Left colon (tissue), 2 donors: ENCODE measurements around the gene KLC1. TPM values are rescaled to one million over a fixed set of nuclear protein-coding genes. Genes with fewer than 3 reads are reported as not detected.
"Not testable (repeated sequence)": the region's sequence is repeated elsewhere in the genome, so short reads cannot be mapped to it uniquely, and the experiment has no call there.

Experiments used
- ATAC-seq: fragments of 200-7000 bp; cut with Tn5 transposase; one replicate; pipeline ENCODE4 v1.9.1; 2020; ENCODE audit warnings: mild to moderate bottlenecking, moderate library complexity
- DNase-seq, 2 donors: peaks; one replicate each; pipeline ENCODE4 v3.0.0-alpha.2; 2020
- intact Hi-C, 2 donors: fragments of 100-400 bp; cut with DNase I in 1 of 2; cut with micrococcal nuclease in 1 of 2; formaldehyde crosslinking; loops; one replicate each; pipeline versions ENCODE4 v1.11.2 to v1.14.0; 2022; cut with DNase I, micrococcal nuclease
- long read RNA-seq: library from polyadenylated mRNA; unstranded; transcript quantifications from one replicate; pipeline ENCODE4 v2.0.0, GENCODE V29; 2021
- total RNA-seq, 2 donors: library from RNA; stranded (reverse); fragmentation: NEBNext Ultra II Directional; extraction: Animal tissue kit (Norgen Biotek cat#: 25700); gene quantifications; one replicate each; pipeline ENCODE4 v1.2.1, GENCODE V29; 2021
- donor health status: DM: no; HTN: no; CAD: no.
- donor health status: DM: yes; HTN: yes; CAD: no.

KLC1 gene
- 10 to 100 TPM; 83.6 to 88.0 TPM for total RNA-seq
- long read RNA-seq, full-length matches to known transcripts = 18 of 36 reads
- long read RNA-seq, partial matches to known transcripts = 5 of 36 reads
- long read RNA-seq, other reads (novel, unspliced or antisense) = 13 of 36 reads

DNA sequence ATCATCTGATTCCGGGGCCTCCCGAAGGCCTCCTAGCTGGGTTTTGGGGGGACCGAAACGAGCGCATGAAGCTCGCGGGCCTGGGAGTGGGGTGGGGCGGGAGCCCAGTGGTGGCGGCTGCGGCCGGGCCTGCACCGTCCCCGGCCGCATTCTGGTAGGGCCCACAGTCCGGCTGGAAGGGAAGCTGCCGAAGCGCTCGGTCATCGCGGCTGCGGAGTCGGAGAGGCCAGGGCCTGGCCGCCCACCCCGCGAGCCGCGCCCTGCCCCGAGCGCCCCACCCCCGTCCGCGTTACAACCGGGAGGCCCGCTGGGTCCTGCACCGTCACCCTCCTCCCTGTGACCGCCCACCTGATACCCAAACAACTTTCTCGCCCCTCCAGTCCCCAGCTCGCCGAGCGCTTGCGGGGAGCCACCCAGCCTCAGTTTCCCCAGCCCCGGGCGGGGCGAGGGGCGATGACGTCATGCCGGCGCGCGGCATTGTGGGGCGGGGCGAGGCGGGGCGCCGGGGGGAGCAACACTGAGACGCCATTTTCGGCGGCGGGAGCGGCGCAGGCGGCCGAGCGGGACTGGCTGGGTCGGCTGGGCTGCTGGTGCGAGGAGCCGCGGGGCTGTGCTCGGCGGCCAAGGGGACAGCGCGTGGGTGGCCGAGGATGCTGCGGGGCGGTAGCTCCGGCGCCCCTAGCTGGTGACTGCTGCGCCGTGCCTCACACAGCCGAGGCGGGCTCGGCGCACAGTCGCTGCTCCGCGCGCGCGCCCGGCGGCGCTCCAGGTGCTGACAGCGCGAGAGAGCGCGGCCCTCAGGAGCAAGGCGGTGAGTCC lies at the start of gene KLC1:
Gene KLC1, plus strand, starts transcription at position 528 of the 819 bp plus-strand sequence. CDS start 25,354 bp downstream, outside the sequence.
- DNase-seq = peak; percentile 78 to 90
- intact Hi-C loops = loop anchor here in 1 of 2 donors (10.0 kb wide), 1 partner anchor 54 kb away; no protein-coding TSS in a partner anchor
- peak; percentile 76 for ATAC-seq

DNA sequence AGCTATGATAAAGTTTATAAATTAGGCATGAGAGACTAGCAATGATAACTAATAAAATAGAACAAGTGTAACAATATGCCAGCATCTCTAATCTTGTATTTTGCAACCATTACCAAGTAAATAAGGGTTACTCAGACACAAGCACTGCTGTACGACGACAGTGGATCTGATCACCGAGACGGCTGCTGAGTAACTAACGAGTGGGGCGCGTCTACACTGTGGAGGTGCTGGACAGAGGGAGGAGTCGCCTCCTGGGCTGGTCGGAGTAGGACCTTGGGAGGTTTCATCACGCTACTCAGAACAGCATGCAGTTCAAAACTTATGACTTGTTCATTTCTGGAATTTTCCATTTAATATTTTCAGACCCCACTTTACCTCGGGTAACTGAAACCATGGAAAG lies 47.8 kb upstream of the KLC1 start:
- intact Hi-C loops = no loop called here
- ATAC-seq (no peak), DNase-seq (no peak)

DNA sequence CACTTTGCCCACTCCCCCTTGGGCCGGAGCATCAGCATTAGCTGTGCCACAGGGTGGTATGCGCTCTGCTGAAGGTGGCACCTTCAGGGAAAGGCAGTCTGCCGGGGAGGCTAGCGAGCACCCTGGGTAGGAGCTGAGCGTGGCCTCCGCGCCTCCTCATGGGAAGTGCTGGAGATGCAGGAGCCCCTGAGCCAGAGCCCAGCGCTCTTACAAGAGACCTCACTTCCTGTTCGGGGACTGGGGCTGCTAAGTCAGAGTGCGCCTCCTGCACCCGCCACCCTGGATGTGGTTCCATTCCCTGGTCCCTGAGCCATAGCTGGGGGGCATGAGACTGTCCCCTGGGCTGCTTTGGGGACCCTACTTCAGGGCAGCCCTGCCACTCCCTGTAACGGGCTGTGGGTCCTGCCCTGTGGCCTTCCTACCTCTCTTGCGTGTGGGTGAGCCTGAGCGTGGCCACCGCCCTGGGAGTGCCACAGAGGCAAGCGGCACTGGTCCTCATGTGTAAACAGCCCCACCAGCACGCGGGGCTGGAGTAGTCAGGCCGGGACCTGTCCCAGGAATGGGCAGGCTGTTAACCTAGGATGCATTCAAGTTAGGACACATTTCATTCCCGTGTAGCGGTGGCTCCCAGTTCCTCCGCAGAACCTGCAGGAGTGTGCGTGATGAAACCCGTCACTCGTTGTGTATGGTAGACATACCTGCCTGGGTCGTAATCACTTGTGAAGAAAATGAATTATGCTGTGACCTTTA lies 46.9 kb upstream of the KLC1 start:
- ATAC-seq = peak; percentile 94
- intact Hi-C loops = no loop called here
- DNase-seq = peak; percentile 51 to 64

DNA sequence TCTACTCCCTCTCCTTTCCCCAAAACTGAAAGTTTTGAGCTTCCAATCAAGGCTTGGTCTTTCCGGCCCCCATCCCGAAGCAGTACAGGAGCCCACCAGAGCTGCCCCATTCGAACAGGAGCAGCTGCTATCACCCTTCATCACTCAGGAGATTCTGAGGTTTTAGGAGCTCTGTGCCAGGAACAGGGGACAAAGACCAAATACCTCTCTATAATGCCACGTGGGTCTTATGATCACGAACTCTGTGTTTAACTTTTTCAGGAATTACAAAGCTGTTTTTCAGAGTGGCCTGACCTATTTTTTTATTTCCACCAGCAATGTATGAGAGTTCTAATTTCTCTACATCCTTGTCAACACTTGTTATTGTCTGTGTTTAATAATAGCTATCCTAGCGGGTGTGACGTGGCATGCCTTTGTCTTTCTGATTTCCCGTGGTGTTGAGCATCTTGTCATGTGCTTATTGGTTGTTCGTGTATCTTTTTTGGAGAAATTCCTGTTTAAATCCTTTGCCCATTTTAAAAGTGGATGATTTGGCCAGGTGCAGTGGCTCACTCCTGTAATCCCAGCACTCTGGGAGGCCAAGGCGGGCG lies 44.6 kb upstream of the KLC1 start:
- no peak for DNase-seq
- intact Hi-C loops = no loop called here
- no peak for ATAC-seq

DNA sequence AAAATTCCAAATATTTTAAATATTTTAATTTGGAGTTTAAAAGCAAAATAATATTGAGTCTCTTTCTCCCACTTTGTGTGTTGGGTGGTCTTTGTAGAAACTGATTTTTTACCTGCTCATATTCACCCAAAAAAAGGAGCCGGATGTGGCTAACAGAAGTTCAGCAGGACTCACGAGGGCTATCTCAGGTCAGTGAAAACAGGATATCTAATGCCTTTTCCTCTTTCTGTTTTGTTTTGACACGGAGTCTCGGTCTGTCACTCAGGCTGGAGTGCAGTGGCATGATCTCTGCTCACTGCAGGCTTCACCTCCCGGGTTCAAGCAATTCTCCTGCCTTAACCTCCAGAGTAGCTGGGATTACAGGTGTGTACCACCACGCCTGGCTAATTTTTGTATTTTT lies 35.4 kb upstream of the KLC1 start:
- no peak for DNase-seq
- ATAC-seq = no peak
- intact Hi-C loops = no loop called here

DNA sequence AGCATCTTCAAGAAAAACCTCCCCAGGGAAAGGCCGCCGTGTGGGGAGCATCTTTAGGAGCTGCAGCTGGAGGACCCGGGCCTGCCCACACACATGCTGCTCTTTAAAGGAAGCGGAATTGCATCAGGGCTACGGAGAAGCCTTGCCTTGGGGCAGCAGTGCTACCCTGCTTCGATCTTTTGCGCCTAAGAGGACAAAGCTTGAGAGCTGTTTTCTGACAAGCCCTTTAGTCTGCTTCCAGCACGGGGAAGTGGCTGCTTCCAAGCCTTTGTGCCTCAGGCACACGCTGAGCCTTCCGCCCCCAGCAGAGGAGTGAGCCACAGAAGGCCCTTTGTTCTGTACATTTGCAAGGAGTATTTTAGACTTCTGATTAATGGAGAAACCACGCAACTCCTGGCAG lies 34.7 kb upstream of the KLC1 start:
- no peak for ATAC-seq
- intact Hi-C loops = no loop called here
- no peak for DNase-seq

DNA sequence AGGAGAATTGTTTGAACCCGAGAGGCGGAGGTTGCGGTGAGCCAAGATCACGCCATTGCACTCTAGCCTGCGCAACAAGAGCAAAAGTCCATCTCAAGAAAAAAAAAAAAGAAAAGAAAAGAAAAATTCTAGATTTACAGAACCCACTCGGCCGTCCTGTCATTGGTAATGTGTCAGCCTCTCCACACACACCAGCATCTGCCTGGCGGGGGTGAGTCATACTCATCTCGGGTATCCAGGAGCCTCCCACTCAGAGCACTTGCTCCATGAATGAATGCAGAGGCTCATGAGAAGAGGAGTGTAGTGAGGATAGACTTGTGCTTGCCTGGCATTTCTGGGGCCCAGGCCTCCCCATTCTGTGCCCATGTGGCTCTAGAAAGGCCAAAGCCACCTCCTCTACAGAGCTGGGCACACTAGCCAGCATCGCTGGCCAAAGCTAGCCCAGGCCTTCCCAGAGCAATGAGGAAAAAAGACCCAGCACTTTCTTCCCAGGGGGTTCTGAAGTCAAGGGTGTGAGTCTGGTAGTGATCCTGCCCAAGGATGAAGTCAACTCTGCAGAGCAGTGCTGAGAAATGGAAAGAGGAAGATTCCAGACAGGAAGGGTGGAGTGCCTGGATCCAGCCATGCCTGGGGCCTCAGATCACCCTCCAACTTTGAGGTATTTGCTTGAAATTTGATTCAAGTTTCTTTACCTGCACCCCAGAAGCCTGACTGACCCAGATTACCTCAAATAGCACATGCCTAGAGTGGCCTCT lies 31.2 kb upstream of the KLC1 start:
- DNase-seq (no peak), ATAC-seq (no peak)
- intact Hi-C loops = no loop called here

DNA sequence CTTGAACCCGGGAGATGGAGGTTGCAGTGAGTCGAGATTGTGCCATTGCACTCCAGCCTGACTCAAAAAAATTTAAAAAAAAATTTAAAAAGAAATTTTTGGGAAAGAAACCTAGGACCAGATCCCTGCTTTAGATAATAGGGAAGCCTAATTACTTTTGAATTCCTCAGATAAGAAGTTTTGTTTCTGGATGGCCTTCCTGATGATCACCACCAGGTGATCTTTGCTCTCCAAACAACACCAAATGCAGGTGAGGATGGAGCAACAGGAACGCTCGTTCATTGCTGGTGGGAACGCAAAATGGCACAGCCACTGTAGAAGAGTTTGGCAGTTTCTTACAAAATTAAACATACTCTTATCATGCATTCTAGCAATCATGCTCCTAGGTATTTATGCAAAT lies 28.5 kb upstream of the KLC1 start:
- no peak for DNase-seq
- no peak for ATAC-seq
- intact Hi-C loops = no loop called here

DNA sequence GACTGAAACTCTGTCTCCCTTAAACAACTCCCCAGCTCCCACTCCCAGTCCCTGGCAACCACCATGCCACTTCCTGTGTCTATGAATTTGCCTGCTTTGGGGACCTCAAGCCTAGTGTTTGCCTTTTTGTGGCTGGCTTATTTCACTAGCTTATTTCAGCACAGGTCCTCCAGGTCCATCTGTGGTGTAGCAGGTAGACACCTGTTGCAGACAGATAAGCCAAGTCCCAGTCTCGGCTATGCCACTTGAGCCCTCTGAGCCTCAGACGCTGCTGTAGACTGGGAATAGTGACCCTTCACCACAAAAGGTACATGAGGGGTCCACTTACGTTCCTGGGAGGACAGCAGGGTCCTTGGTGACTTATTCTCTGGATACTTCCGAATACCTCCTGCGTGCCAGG lies 24.4 kb upstream of the KLC1 start:
- intact Hi-C loops = no loop called here
- ATAC-seq = no peak
- no peak for DNase-seq

DNA sequence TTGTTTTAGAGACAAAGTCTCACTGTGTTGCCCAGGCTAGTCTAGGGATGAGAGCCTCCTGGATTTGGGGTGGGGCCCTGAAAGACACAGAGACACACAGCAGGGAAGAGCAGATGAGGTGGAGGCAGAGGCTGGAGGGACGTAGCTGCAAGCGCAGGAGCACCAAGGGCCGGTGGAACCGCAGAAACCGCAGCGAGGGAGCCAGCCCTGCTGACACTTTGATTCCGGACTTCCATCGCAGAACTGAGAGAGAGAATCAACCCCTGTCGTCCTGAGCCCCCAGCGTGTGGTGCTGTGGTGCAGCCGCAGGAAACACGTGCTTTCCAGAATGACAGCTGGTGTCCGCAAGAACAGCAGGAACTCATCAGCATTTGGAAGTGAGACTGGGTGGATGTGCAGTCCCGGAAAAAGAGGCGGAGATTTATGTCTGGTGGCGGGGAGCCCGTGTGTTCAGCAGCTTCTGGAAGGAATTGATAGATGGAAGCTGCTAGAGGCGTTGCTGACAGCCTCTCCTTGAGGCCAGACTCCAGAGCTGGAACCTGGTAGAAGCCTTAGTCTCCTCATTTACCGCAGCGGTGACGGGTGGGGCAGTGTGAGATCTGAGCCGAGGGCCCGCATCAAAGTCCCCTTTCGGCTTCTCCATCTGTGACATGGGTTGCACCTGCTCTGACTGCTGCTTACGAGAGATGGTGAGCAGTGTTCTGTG lies 21.9 kb upstream of the KLC1 start:
- ATAC-seq = peak; percentile 83
- peak; percentile 68 to 71 for DNase-seq
- intact Hi-C loops = no loop called here

DNA sequence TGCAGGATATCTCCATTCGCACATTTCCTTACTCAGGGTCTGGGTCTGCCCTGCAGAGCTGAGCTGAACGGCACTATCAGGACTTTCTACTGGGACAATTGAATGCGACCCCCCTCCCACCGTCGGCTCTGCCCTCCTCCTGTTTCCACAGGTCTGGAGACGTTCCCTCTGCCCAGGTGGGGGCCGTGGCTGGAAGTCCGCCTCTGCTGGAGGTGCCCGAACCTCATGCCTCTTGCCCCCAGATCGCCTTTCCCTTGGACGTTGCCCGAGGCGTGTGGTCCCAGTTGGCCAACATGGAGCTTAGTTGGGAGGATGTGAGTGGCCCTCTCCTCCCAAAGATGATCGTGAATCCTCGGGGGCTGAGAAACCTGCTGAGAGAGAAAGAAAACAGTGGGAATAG lies 21.2 kb upstream of the KLC1 start:
- intact Hi-C loops = no loop called here
- ATAC-seq = no peak
- no peak for DNase-seq

DNA sequence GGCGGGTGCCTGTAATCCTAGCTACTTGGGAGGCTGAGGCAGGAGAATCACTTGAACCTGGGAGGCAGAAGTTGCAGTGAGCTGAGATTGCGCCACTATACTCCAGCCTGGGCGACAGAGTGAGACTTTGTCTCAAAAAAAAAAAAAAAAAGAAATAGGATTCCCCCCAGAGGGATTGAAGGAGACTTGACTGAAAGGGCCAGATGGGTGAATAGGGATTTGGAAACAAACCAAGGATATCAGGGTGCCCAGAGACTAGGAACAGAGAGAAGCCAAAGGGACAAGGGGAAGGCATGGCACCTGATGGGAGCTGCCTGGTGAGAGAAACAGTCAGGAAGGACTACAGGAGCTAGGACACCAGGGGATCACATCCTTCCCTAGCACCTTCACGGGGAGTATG lies 19.9 kb upstream of the KLC1 start:
- ATAC-seq, intact Hi-C loops, DNase-seq: not testable (repeated sequence)

DNA sequence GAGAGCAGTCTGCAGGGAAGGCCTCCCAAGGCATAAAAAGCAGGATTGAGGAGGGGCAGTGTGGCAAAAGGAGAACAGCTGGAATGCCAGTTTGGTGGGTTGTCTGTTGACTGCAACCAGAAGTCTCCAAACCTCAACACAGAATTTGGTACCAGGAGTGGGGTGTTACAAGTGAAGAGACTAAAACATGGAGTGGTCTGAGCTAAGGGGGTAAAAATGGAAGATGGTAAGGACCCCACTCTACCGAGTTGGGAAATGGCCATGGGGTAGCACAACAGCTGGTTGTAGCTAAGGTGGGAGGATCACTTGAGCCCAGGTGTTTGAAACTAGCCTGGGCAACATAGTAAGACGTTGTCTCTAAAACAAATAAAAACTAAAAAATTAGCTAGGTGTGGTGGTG lies 17.8 kb upstream of the KLC1 start:
- ATAC-seq (no peak), DNase-seq (no peak)
- intact Hi-C loops = no loop called here

DNA sequence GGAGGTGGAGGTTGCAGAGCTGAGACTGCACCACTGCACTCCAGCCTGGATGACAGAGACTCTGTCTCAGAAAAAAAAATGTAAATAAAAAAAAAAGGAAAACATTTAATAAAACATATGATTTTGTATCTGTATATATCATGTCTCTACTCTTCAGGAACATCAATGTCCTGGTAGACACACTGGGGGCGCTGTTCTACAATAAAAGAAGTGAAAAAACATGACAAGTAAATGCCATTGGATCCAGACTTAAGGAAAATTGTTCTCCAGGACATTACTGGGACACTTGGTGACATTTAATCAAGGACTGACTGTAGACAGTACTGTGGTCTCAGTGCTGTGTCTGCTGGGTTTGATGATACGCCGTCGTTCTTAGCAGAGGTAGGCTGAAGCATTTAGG lies 15.5 kb upstream of the KLC1 start:
- DNase-seq (peak in 1 of 2 donors; percentile 24), ATAC-seq (peak; percentile 56)
- intact Hi-C loops = no loop called here

DNA sequence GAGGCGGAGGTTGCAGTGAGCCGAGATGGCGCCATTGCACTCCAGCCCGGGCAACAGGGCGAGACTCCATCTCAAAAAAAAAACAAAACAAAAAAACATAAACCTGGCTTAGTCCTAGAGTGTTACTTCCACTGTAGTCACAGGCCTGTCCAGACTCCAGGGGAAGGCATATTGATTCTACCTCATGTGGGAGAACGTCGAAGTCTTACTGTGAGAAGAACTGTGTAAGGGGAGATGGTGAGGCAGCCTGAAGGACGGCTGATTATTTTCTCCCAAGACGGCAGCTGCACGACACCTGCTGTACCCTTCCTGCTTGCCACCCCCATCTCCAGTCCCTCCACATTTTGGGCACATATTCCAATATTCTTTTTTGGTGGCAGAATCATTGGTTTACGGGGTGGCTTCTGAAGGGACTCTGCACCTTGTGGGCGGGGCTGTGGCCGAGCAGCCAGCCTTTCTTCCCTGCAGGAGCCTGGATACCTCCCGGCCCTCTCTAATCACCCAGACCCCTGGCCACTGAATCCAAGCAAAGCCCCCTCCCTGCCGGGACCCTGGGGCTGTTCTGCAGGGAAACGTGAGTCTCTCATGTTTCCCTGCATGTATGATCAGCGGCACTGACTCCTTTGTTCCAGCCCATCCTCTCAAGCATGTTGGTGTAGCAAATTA lies 12.2 kb upstream of the KLC1 start:
- intact Hi-C loops = no loop called here
- no peak for DNase-seq
- no peak for ATAC-seq

DNA sequence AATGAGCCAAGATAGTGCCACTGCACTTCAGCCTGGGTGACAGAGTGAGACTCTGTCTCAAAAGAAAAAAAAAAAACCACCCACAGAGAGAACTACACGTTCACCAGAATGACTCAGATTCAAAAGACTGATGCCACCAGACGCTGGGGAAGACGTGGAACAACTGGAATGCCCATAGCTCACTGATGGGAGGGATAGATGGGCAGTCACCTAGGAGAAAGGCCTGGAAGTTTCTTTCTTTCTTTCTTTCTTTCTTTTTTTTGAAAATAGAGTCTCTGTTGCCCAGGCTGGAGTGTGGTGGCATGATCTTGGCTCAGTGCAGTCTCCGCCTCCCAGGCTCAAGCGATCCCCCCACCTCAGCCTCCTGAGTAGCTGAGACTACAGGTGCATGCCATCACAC lies 10.0 kb upstream of the KLC1 start:
- ATAC-seq = no peak
- no peak for DNase-seq
- intact Hi-C loops = no loop called here

DNA sequence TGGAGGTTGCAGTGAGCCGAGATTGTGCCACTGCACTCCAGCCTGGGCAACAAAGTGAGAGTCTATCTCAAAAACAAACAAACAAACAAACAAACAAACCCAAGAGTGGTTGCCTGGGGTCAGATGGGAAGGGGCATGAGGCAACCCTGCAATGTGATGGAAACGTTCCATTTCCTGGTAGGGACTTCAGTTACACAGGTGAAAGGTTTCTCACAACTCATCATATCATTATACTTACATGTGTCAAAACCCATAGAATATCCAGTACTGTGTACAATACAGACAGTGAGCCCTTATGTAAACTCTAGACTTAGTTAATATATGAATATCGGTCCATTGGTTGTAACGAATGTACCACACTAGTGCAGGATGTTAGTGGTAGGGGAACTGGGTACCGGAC lies 7.2 kb upstream of the KLC1 start:
- intact Hi-C loops = loop anchor here in 1 of 2 donors (10.0 kb wide), 1 partner anchor 47 kb away; no protein-coding TSS in a partner anchor
- no peak for ATAC-seq
- no peak for DNase-seq

DNA sequence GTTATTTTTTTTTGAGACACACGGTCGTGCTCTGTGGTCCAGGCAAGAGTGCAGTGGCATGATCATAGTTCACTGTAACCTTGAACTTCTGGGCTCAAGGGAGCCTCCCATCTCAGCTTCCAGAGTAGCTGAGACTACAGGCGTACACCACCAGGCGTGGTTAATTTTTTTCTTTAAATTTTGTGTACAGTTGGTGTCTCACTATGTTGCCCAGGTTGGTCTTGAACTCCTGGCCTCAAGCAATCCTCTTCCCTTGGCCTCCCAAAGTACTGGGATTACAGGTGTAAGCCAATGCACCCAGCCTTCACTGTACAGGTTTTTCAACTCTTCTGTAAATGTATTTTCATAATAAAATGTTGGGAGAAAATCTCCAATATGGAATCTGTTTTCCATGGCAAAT lies 5.7 kb upstream of the KLC1 start:
- DNase-seq = no peak
- no peak for ATAC-seq
- intact Hi-C loops = loop anchor here in 1 of 2 donors (10.0 kb wide), 1 partner anchor 49 kb away; no protein-coding TSS in a partner anchor
